Measurements from ENCODE around the gene ZCCHC8.
A peak's percentile ranks its signal among the peaks of the same experiment; 100 is the strongest.

ZCCHC8 gene

GRCh38 chr12:122427403-122427802 lies 73.3 kb downstream of the ZCCHC8 start:
- no peak for DNase-seq (ENCODE audit: low read depth in 2 of 2)

GRCh38 chr12:122423258-122424165 lies 77.2 kb downstream of the ZCCHC8 start:
- DNase-seq (ENCODE audit: low read depth in 2 of 2): no peak

GRCh38 chr12:122422730-122423257 lies 77.9 kb downstream of the ZCCHC8 start:
- peak in 1 of 2 donors; percentile 27 for DNase-seq (ENCODE audit: low read depth in 2 of 2)

GRCh38 chr12:122421821-122422729 lies 78.7 kb downstream of the ZCCHC8 start, which contains the start of gene CLIP1:
CLIP1 (minus strand) TSS chr12:122422669; CDS start chr12:122380452, 42,217 bp downstream.
- DNase-seq (ENCODE audit: low read depth in 2 of 2): peak in 1 of 2 donors; percentile 42

Data from activated CD4-positive, alpha-beta T cell treated with anti-CD3 and anti-CD28 coated beads for 24 hours (primary cell).